Liver (tissue), 9 donors: ENCODE data around the gene PTPN22. TPM values are rescaled to one million over a fixed set of nuclear protein-coding genes. Genes with fewer than 3 reads are reported as not detected.

ENCODE experiments used
- DNase-seq: peaks from one replicate; pipeline ENCODE4 v3.0.0-alpha.2; 2017; ENCODE audit warnings: low spot score
- H3K27ac ChIP-seq, 2 donors: one replicate each; pipeline ENCODE4 v1.7.0; 2013; ENCODE audit warnings: inconsistent platforms in 2 of 2, low read length in 2 of 2, control low read depth in 1 of 2, low read depth in 1 of 2, mild to moderate bottlenecking in 1 of 2
- H3K27me3 ChIP-seq, 4 donors: one replicate each; pipeline versions ENCODE4 v1.6.1 to v1.7.0; 2013; ENCODE audit warnings: low read length in 3 of 4, inconsistent platforms in 1 of 4, mild to moderate bottlenecking in 1 of 4, moderate library complexity in 1 of 4; ENCODE audit not compliant: control insufficient read depth in 4 of 4, insufficient read depth in 4 of 4
- H3K36me3 ChIP-seq, 4 donors: one replicate each; pipeline versions ENCODE4 v1.6.1 to v1.7.0; 2013; ENCODE audit warnings: low read length in 3 of 4, mild to moderate bottlenecking in 3 of 4, low read depth in 1 of 4, moderate library complexity in 1 of 4; ENCODE audit not compliant: control insufficient read depth in 4 of 4, insufficient read depth in 3 of 4
- H3K4me1 ChIP-seq, 4 donors: one replicate each; pipeline versions ENCODE4 v1.6.1 to v1.7.0; 2013; ENCODE audit warnings: low read length in 3 of 4, mild to moderate bottlenecking in 3 of 4, moderate library complexity in 1 of 4; ENCODE audit not compliant: control insufficient read depth in 4 of 4, insufficient read depth in 4 of 4
- H3K4me3 ChIP-seq, 3 donors: one replicate each; pipeline versions ENCODE4 v1.6.1 to v1.7.0; 2013; ENCODE audit warnings: low read length in 3 of 3, control low read depth in 1 of 3, low read depth in 1 of 3, mild to moderate bottlenecking in 1 of 3
- H3K9ac ChIP-seq, 2 donors: one replicate each; pipeline ENCODE4 v1.7.0; 2013; ENCODE audit warnings: low read length in 2 of 2, mild to moderate bottlenecking in 2 of 2, moderate library complexity in 2 of 2, control low read depth in 1 of 2, low read depth in 1 of 2
- H3K9me3 ChIP-seq, 4 donors: one replicate each; pipeline versions ENCODE4 v1.6.1 to v1.7.0; 2013; ENCODE audit warnings: low read length in 3 of 4; ENCODE audit not compliant: control insufficient read depth in 4 of 4
- ATF3 ChIP-seq: IDR thresholded peaks from 2 replicates; pipeline ENCODE4 v1.6.1; 2016; ENCODE audit warnings: antibody characterized with exemption
- CTCF ChIP-seq: fragments of 150-350 bp; IDR thresholded peaks from 2 replicates; pipeline ENCODE4 v1.5.1; 2017; ENCODE audit warnings: improper control_type of control experiment, low read depth, low read length; ENCODE audit not compliant: missing input control
- EGR1 ChIP-seq, 2 donors: IDR thresholded peaks; 2 replicates each; pipeline ENCODE4 v1.6.1; 2016 to 2018; ENCODE audit warnings: antibody characterized with exemption in 2 of 2, low read depth in 2 of 2
- FOXA1 ChIP-seq: IDR thresholded peaks from 2 replicates; pipeline ENCODE4 v1.6.1; 2016; ENCODE audit warnings: antibody characterized with exemption
- FOXA2 ChIP-seq: IDR thresholded peaks from 2 replicates; pipeline ENCODE4 v1.6.1; 2016; ENCODE audit warnings: antibody characterized with exemption
- GABPA ChIP-seq, 2 donors: IDR thresholded peaks in 1 of 2; conservative IDR thresholded peaks in 1 of 2; 2 replicates each; pipeline ENCODE4 v1.6.1; 2016; ENCODE audit warnings: antibody characterized with exemption in 2 of 2, mild to moderate bottlenecking in 1 of 2, moderate library complexity in 1 of 2
- HNF4A ChIP-seq, 2 donors: conservative IDR thresholded peaks; 2 replicates each; pipeline ENCODE4 v1.6.1; 2016; ENCODE audit warnings: antibody characterized with exemption in 2 of 2, mild to moderate bottlenecking in 2 of 2
- HNF4G ChIP-seq: IDR thresholded peaks from 2 replicates; pipeline ENCODE4 v1.6.1; 2016; ENCODE audit warnings: antibody characterized with exemption
- JUND ChIP-seq, 2 donors: IDR thresholded peaks; 2 replicates each; pipeline ENCODE4 v1.6.1; 2016; ENCODE audit warnings: antibody characterized with exemption in 2 of 2
- NR2F2 ChIP-seq: IDR thresholded peaks from 2 replicates; pipeline ENCODE4 v1.6.1; 2016; ENCODE audit warnings: antibody characterized with exemption
- RAD21 ChIP-seq, 2 donors: IDR thresholded peaks; 2 replicates each; pipeline ENCODE4 v1.6.1; 2016; ENCODE audit warnings: antibody characterized with exemption in 2 of 2, mild to moderate bottlenecking in 2 of 2
- RXRA ChIP-seq, 2 donors: IDR thresholded peaks; 2 replicates each; pipeline ENCODE4 v1.6.1; 2017 to 2018; ENCODE audit warnings: antibody characterized with exemption in 2 of 2, mild to moderate bottlenecking in 1 of 2
- SP1 ChIP-seq: IDR thresholded peaks from 2 replicates; pipeline ENCODE4 v1.6.1; 2018; ENCODE audit warnings: antibody characterized with exemption, mild to moderate bottlenecking
- TAF1 ChIP-seq: conservative IDR thresholded peaks from 2 replicates; pipeline ENCODE4 v1.6.1; 2016; ENCODE audit warnings: antibody characterized with exemption, mild to moderate bottlenecking
- YY1 ChIP-seq: IDR thresholded peaks from 2 replicates; pipeline ENCODE4 v1.6.1; 2016; ENCODE audit warnings: antibody characterized with exemption, mild to moderate bottlenecking
- WGBS: extraction: QIAGEN DNeasy Blood & Tissue Kit; methylation state at CpG from one replicate; pipeline ENCODE4 v1.1.7; 2013; 5-methylcytosine and 5-hydroxymethylcytosine counted together
- polyA plus RNA-seq, 2 donors: library from polyadenylated mRNA; stranded (reverse) in 1 of 2; unstranded in 1 of 2; fragments of 200-250 nt in 1 of 2; fragments of >200 nt in 1 of 2; fragmentation: Nextera tagmentation in 1 of 2; extraction: Ambion mirVana in 1 of 2; gene quantifications; one replicate each; pipeline versions ENCODE4 v1.2.1 to v1.2.3, GENCODE V29; 2013 to 2015
- total RNA-seq, 2 donors: library from RNA; depleted of rRNA; stranded (reverse); fragments of >200 nt; gene quantifications; one replicate each; pipeline ENCODE4 v1.2.3, GENCODE V29; 2014
- TF ChIP-seq, protein P1 (sequence below): IDR thresholded peaks from 2 replicates; pipeline ENCODE4 v1.6.1; 2016; ENCODE audit warnings: antibody characterized with exemption
- TF ChIP-seq, protein P2 (sequence below): IDR thresholded peaks from 2 replicates; pipeline ENCODE4 v1.6.1; 2016; ENCODE audit warnings: antibody characterized with exemption
- TF ChIP-seq, protein P3 (sequence below): IDR thresholded peaks from 2 replicates; pipeline ENCODE4 v1.6.1; 2016; ENCODE audit warnings: antibody characterized with exemption, mild to moderate bottlenecking
- donor health status: healthy.
- donor health status: healthy.
- donor health status: healthy.
- donor health status: healthy.
- donor health status: healthy.

Gene PTPN22
- total and polyA plus RNA-seq, 4 donors: 0.24 to 1.9 (median 1.0) TPM

GRCh38 chr1:113895961-113896360 lies 24.4 kb upstream of the PTPN22 start:
- TF ChIP-seq RAD21 (IDR thresholded peaks at IDR 0.05) (no peak), TAF1 (no peak), FOXA2 (no peak), FOXA1 (no peak), HNF4A (conservative IDR thresholded peaks at IDR 0.05) (no peak), JUND (IDR thresholded peaks at IDR 0.05) (no peak), EGR1 (IDR thresholded peaks at IDR 0.05; ENCODE audit: low read depth in 2 of 2) (no peak), YY1 (no peak), ATF3 (no peak), SP1 (no peak)
- TF ChIP-seq, protein P1, sequence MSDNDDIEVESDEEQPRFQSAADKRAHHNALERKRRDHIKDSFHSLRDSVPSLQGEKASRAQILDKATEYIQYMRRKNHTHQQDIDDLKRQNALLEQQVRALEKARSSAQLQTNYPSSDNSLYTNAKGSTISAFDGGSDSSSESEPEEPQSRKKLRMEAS: no peak
- no peak overlapping the region for H3K27ac ChIP-seq
- H3K9ac ChIP-seq: no peak overlapping the region
- H3K27me3 ChIP-seq: no peaks in the 10 kb centered on the region
- 95% methylated on average over 8 of the region's 8 CpGs for WGBS
- DNase-seq: no peak
- H3K9me3 ChIP-seq: no peaks in the 10 kb centered on the region
- H3K4me1 ChIP-seq: no peaks in the 10 kb centered on the region
- no peak overlapping the region for H3K4me3 ChIP-seq
- peaks cover 10 to 42% (median 31%) of the 10 kb centered on the region in 4 donors for H3K36me3 ChIP-seq

GRCh38 chr1:113895098-113895497 lies 23.6 kb upstream of the PTPN22 start:
- 96% methylated on average over 6 of the region's 6 CpGs for WGBS
- H3K4me1 ChIP-seq: no peaks in the 10 kb centered on the region
- no peaks in the 10 kb centered on the region for H3K9me3 ChIP-seq
- peaks cover 10 to 37% (median 27%) of the 10 kb centered on the region in 4 donors for H3K36me3 ChIP-seq
- no peak overlapping the region for H3K9ac ChIP-seq
- no peaks in the 10 kb centered on the region for H3K27me3 ChIP-seq
- no peak overlapping the region for H3K27ac ChIP-seq
- TF ChIP-seq GABPA (IDR thresholded peaks at IDR 0.05 in 1 of 2, conservative IDR thresholded peaks at IDR 0.05 in 1 of 2): no peak
- no peak for TF ChIP-seq RAD21 (IDR thresholded peaks at IDR 0.05)
- no peak for TF ChIP-seq HNF4A (conservative IDR thresholded peaks at IDR 0.05)
- TF ChIP-seq CTCF: no peak
- TF ChIP-seq RXRA (IDR thresholded peaks at IDR 0.05): no peak
- TF ChIP-seq EGR1 (IDR thresholded peaks at IDR 0.05; ENCODE audit: low read depth in 2 of 2): no peak
- no peak for TF ChIP-seq TAF1
- TF ChIP-seq JUND (IDR thresholded peaks at IDR 0.05): no peak
- no peak for TF ChIP-seq FOXA1
- no peak for TF ChIP-seq SP1
- TF ChIP-seq, protein P1: no peak
- TF ChIP-seq HNF4G: no peak
- no peak for TF ChIP-seq NR2F2
- TF ChIP-seq, protein P2, sequence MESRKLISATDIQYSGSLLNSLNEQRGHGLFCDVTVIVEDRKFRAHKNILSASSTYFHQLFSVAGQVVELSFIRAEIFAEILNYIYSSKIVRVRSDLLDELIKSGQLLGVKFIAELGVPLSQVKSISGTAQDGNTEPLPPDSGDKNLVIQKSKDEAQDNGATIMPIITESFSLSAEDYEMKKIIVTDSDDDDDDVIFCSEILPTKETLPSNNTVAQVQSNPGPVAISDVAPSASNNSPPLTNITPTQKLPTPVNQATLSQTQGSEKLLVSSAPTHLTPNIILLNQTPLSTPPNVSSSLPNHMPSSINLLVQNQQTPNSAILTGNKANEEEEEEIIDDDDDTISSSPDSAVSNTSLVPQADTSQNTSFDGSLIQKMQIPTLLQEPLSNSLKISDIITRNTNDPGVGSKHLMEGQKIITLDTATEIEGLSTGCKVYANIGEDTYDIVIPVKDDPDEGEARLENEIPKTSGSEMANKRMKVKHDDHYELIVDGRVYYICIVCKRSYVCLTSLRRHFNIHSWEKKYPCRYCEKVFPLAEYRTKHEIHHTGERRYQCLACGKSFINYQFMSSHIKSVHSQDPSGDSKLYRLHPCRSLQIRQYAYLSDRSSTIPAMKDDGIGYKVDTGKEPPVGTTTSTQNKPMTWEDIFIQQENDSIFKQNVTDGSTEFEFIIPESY: no peak
- no peak for TF ChIP-seq FOXA2
- TF ChIP-seq, protein P3, sequence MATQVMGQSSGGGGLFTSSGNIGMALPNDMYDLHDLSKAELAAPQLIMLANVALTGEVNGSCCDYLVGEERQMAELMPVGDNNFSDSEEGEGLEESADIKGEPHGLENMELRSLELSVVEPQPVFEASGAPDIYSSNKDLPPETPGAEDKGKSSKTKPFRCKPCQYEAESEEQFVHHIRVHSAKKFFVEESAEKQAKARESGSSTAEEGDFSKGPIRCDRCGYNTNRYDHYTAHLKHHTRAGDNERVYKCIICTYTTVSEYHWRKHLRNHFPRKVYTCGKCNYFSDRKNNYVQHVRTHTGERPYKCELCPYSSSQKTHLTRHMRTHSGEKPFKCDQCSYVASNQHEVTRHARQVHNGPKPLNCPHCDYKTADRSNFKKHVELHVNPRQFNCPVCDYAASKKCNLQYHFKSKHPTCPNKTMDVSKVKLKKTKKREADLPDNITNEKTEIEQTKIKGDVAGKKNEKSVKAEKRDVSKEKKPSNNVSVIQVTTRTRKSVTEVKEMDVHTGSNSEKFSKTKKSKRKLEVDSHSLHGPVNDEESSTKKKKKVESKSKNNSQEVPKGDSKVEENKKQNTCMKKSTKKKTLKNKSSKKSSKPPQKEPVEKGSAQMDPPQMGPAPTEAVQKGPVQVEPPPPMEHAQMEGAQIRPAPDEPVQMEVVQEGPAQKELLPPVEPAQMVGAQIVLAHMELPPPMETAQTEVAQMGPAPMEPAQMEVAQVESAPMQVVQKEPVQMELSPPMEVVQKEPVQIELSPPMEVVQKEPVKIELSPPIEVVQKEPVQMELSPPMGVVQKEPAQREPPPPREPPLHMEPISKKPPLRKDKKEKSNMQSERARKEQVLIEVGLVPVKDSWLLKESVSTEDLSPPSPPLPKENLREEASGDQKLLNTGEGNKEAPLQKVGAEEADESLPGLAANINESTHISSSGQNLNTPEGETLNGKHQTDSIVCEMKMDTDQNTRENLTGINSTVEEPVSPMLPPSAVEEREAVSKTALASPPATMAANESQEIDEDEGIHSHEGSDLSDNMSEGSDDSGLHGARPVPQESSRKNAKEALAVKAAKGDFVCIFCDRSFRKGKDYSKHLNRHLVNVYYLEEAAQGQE: no peak
- no peak for TF ChIP-seq ATF3
- no peak for TF ChIP-seq YY1
- no peak for DNase-seq
- no peak overlapping the region for H3K4me3 ChIP-seq
